SK-N-SH (cell line): ENCODE results near the gene TRIM72.

Source experiments
- EP300 ChIP-seq, 2 experiments: IDR thresholded peaks; 2 replicates each; pipeline versions ENCODE4 v1.4.0 to v1.6.1; 2012; ENCODE audit warnings: borderline replicate concordance in 1 of 2, low read depth in 1 of 2, low read length in 1 of 2
- GABPA ChIP-seq: IDR thresholded peaks from 2 replicates; pipeline ENCODE4 v1.4.0; 2012; ENCODE audit warnings: low read depth, mild to moderate bottlenecking
- GATA2 ChIP-seq: sonication (generic); formaldehyde crosslinking; IDR thresholded peaks from 2 replicates; pipeline ENCODE4 v1.5.0; 2020; ENCODE audit warnings: mild to moderate bottlenecking, missing genetic modification reagents
- MXI1 ChIP-seq: IDR thresholded peaks from 2 replicates; pipeline ENCODE4 v1.6.1; 2012; ENCODE audit warnings: mild to moderate bottlenecking, low read depth, low read length, improper control_type of control experiment
- POLR2AphosphoS5 ChIP-seq: IDR thresholded peaks from 2 replicates; pipeline ENCODE4 v1.6.1; 2012; ENCODE audit warnings: low read depth, low read length
- YY1 ChIP-seq: IDR thresholded peaks from 2 replicates; pipeline ENCODE4 v1.4.0; 2012; ENCODE audit warnings: low read depth, mild to moderate bottlenecking
- TF ChIP-seq, protein P1 (sequence below): fragments of 200-600 bp; sonication (generic); IDR thresholded peaks from 2 replicates; pipeline ENCODE4 v1.6.1; 2017; ENCODE audit warnings: antibody characterized with exemption, mild to moderate bottlenecking, moderate library complexity

- TF ChIP-seq, protein P1, sequence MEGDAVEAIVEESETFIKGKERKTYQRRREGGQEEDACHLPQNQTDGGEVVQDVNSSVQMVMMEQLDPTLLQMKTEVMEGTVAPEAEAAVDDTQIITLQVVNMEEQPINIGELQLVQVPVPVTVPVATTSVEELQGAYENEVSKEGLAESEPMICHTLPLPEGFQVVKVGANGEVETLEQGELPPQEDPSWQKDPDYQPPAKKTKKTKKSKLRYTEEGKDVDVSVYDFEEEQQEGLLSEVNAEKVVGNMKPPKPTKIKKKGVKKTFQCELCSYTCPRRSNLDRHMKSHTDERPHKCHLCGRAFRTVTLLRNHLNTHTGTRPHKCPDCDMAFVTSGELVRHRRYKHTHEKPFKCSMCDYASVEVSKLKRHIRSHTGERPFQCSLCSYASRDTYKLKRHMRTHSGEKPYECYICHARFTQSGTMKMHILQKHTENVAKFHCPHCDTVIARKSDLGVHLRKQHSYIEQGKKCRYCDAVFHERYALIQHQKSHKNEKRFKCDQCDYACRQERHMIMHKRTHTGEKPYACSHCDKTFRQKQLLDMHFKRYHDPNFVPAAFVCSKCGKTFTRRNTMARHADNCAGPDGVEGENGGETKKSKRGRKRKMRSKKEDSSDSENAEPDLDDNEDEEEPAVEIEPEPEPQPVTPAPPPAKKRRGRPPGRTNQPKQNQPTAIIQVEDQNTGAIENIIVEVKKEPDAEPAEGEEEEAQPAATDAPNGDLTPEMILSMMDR = no peak
- no peak for TF ChIP-seq MXI1
- no peak for TF ChIP-seq GATA2
- peak; percentile 19; the same call in 1 of the 2 replicates for TF ChIP-seq POLR2AphosphoS5
- no peak for TF ChIP-seq EP300 (IDR thresholded peaks at IDR 0.05; ENCODE audit: borderline replicate concordance in 1 of 2, low read depth in 1 of 2, low read length in 1 of 2)
- TF ChIP-seq YY1 = no peak
- TF ChIP-seq GABPA = no peak
Observed at GRCh38 chr16:31185339-31185738, 28.6 kb upstream of the TRIM72 start.
